Measurements from ENCODE around the gene GORAB. TPM values are rescaled to one million over a fixed set of nuclear protein-coding genes. Genes with fewer than 3 reads are reported as not detected.

The GORAB gene
- total RNA-seq (2014; rRNA removed; shearing (Covaris generic); ENCODE audit: low replicate concordance), result 6.2 and 12.6 TPM in 2 replicates

- DNase-seq (ENCODE audit: low read depth), result peak; percentile 92
- in situ Hi-C loops (cut with HindIII; ENCODE audit: low pct_unique_long_range_greater_than_20kb, low sequenced_read_pairs), result no loop called here
Observed at GRCh38 chr1:170531758-170532657, at the start of gene GORAB. Gene GORAB, plus strand, starts transcription at chr1:170532166. Its CDS starts 58 bp downstream, at chr1:170532224.

GRCh38 chr1:170483051-170483450, 48.9 kb upstream of the GORAB start:
- DNase-seq (ENCODE audit: low read depth), result no peak
- in situ Hi-C loops (cut with HindIII; ENCODE audit: low pct_unique_long_range_greater_than_20kb, low sequenced_read_pairs), result no loop called here

- in situ Hi-C loops (cut with HindIII; ENCODE audit: low pct_unique_long_range_greater_than_20kb, low sequenced_read_pairs), result no loop called here
Observed at GRCh38 chr1:170487503-170487902, 44.5 kb upstream of the GORAB start.

GRCh38 chr1:170491291-170491690, 40.7 kb upstream of the GORAB start:
- no peak for DNase-seq (ENCODE audit: low read depth)
- in situ Hi-C loops (cut with HindIII; ENCODE audit: low pct_unique_long_range_greater_than_20kb, low sequenced_read_pairs), result no loop called here

More at GRCh38 chr1:170487503-170487902, 44.5 kb upstream of the GORAB start:
- DNase-seq (ENCODE audit: low read depth), result no peak

GRCh38 chr1:170494369-170494768, 37.6 kb upstream of the GORAB start:
- DNase-seq (ENCODE audit: low read depth), result no peak
- in situ Hi-C loops (cut with HindIII; ENCODE audit: low pct_unique_long_range_greater_than_20kb, low sequenced_read_pairs), result no loop called here

GRCh38 chr1:170495006-170495405, 37.0 kb upstream of the GORAB start:
- in situ Hi-C loops (cut with HindIII; ENCODE audit: low pct_unique_long_range_greater_than_20kb, low sequenced_read_pairs), result no loop called here
- no peak for DNase-seq (ENCODE audit: low read depth)

- no peak for DNase-seq (ENCODE audit: low read depth)
- in situ Hi-C loops (cut with HindIII; ENCODE audit: low pct_unique_long_range_greater_than_20kb, low sequenced_read_pairs), result no loop called here
Observed at GRCh38 chr1:170498876-170499275, 33.1 kb upstream of the GORAB start.

- in situ Hi-C loops (cut with HindIII; ENCODE audit: low pct_unique_long_range_greater_than_20kb, low sequenced_read_pairs), result no loop called here
- no peak for DNase-seq (ENCODE audit: low read depth)
Observed at GRCh38 chr1:170503665-170504064, 28.3 kb upstream of the GORAB start.

GRCh38 chr1:170510163-170510562, 21.8 kb upstream of the GORAB start:
- in situ Hi-C loops (cut with HindIII; ENCODE audit: low pct_unique_long_range_greater_than_20kb, low sequenced_read_pairs), result no loop called here
- DNase-seq (ENCODE audit: low read depth), result no peak

- no peak for DNase-seq (ENCODE audit: low read depth)
- in situ Hi-C loops (cut with HindIII; ENCODE audit: low pct_unique_long_range_greater_than_20kb, low sequenced_read_pairs), result no loop called here
Observed at GRCh38 chr1:170511038-170511437, 20.9 kb upstream of the GORAB start.

- DNase-seq (ENCODE audit: low read depth), result no peak
- in situ Hi-C loops (cut with HindIII; ENCODE audit: low pct_unique_long_range_greater_than_20kb, low sequenced_read_pairs), result no loop called here
Observed at GRCh38 chr1:170513138-170513537, 18.8 kb upstream of the GORAB start.

GRCh38 chr1:170518185-170518834, 13.7 kb upstream of the GORAB start:
- DNase-seq (ENCODE audit: low read depth), result no peak
- in situ Hi-C loops (cut with HindIII; ENCODE audit: low pct_unique_long_range_greater_than_20kb, low sequenced_read_pairs), result no loop called here

GRCh38 chr1:170518965-170519364, 13.0 kb upstream of the GORAB start:
- in situ Hi-C loops (cut with HindIII; ENCODE audit: low pct_unique_long_range_greater_than_20kb, low sequenced_read_pairs), result no loop called here
- DNase-seq (ENCODE audit: low read depth), result no peak

GRCh38 chr1:170520601-170521000, 11.4 kb upstream of the GORAB start:
- in situ Hi-C loops (cut with HindIII; ENCODE audit: low pct_unique_long_range_greater_than_20kb, low sequenced_read_pairs), result no loop called here
- no peak for DNase-seq (ENCODE audit: low read depth)

GRCh38 chr1:170521818-170522217, 10.1 kb upstream of the GORAB start:
- no peak for DNase-seq (ENCODE audit: low read depth)
- in situ Hi-C loops (cut with HindIII; ENCODE audit: low pct_unique_long_range_greater_than_20kb, low sequenced_read_pairs), result no loop called here

GRCh38 chr1:170530972-170531757, 801 bp upstream of the GORAB start:
- in situ Hi-C loops (cut with HindIII; ENCODE audit: low pct_unique_long_range_greater_than_20kb, low sequenced_read_pairs), result no loop called here
- DNase-seq (ENCODE audit: low read depth), result no peak

- in situ Hi-C loops (cut with HindIII; ENCODE audit: low pct_unique_long_range_greater_than_20kb, low sequenced_read_pairs), result no loop called here
Observed at GRCh38 chr1:170533298-170533697, 1.3 kb downstream of the GORAB start.

GRCh38 chr1:170534626-170535147, 2.7 kb downstream of the GORAB start:
- DNase-seq (ENCODE audit: low read depth), result no peak
- in situ Hi-C loops (cut with HindIII; ENCODE audit: low pct_unique_long_range_greater_than_20kb, low sequenced_read_pairs), result no loop called here

More at GRCh38 chr1:170533298-170533697, 1.3 kb downstream of the GORAB start:
- DNase-seq (ENCODE audit: low read depth), result no peak

All from Caki2 (cell line).